Measurements from ENCODE around the gene CAMK2A.

GRCh38 chr5:150196986-150197385 is 92.6 kb downstream of the CAMK2A start:
- no peak for TF ChIP-seq CTCF (IDR thresholded peaks at IDR 0.05; ENCODE audit: poor library complexity)
- TF ChIP-seq EZH2phosphoT487 (IDR thresholded peaks at IDR 0.05; ENCODE audit: low read depth, severe bottlenecking, unreplicated experiment): no peak
- no peak for TF ChIP-seq EZH2 (IDR thresholded peaks at IDR 0.05; ENCODE audit: borderline replicate concordance)
